ENCODE measurements around the gene TXNDC11.

DNA sequence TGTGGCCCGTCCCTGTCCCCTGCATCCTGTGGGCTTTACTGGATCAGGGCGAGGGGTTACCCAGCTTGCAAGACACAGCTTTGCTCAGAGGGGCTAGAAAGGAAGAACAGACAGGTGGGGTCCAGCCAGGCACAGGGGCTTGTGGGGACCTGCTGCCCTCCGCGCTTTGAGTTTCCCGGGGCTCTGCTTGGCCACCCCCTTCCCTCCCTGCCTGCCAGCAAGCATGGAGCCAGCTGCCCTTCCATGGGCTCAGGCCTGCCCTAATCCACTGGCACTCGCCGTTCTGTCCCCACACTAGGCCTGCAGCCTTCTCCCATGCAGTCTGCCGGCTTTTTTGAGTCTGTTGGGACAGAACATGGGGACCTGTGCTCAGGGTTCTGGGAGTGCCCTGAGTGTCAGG, 71.0 kb downstream of the TXNDC11 start:
- TF ChIP-seq, protein P1, sequence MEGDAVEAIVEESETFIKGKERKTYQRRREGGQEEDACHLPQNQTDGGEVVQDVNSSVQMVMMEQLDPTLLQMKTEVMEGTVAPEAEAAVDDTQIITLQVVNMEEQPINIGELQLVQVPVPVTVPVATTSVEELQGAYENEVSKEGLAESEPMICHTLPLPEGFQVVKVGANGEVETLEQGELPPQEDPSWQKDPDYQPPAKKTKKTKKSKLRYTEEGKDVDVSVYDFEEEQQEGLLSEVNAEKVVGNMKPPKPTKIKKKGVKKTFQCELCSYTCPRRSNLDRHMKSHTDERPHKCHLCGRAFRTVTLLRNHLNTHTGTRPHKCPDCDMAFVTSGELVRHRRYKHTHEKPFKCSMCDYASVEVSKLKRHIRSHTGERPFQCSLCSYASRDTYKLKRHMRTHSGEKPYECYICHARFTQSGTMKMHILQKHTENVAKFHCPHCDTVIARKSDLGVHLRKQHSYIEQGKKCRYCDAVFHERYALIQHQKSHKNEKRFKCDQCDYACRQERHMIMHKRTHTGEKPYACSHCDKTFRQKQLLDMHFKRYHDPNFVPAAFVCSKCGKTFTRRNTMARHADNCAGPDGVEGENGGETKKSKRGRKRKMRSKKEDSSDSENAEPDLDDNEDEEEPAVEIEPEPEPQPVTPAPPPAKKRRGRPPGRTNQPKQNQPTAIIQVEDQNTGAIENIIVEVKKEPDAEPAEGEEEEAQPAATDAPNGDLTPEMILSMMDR (conservative IDR thresholded peaks at IDR 0.05): no peak
- no peak for TF ChIP-seq EZH2 (IDR thresholded peaks at IDR 0.05; ENCODE audit: low read depth)

Data from PC-9 (cell line).